HG02970 (cell line): Measurements from ENCODE around the gene THEM4.

ENCODE experiments used
- ATAC-seq: cut with Tn5 transposase; IDR thresholded peaks from one replicate; pipeline ENCODE4 v1.9.1; 2021; ENCODE audit warnings: mild to moderate bottlenecking, moderate library complexity, moderate number of reproducible peaks; ENCODE audit not compliant: unreplicated experiment, low FRiP score

The THEM4 gene

DNA sequence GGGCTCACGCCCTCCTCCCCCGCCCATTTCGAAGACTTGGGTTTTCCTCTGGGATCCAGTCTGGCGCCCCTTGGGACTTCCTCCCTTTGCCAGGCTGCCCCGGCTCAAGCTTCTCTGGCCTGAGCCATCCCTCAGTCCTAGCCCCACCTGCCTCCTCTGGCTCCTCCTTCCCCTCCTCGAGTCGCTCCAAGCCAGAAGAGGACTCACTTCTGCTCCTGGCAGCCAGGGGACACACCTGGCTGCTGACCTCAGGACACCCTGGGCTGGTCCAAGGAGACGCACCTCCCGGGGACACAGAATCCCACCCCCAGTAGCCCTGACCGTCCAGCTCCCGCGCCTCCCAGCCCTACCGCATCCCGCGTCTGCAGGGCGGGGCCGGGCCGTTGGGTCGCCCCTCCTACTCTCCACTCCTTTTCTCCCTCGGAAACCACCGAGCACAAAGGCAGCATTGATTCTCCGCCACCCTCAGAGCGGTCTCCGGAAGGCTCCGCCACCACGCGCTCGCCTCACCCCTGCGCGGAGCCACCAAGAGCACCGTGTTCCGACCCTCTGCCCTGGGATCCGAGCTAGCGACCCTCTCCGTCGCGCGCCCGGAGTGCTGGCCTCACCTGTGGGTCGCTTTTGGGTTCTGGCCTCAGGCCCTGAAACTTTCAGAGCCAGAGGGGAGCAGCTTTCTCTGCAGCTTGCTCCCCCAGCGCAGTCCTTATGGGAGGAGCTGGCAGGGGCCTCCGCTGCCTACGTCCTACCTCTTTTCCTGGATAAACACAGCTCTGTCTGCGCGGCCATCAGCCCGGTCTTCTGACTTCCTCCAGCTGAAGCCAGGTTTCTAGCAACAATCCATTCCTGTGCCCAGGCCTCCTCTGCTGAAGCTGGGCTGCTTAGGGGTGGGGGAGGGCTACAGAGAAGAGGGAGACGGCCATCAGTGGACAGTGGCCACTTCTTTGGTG, 69.6 kb downstream of the THEM4 start, which contains the start of gene C2CD4D:
Gene C2CD4D (minus strand): TSS at position 364 of the 947 bp plus-strand sequence. CDS start 831 bp downstream, outside the sequence.
- ATAC-seq: no peak

DNA sequence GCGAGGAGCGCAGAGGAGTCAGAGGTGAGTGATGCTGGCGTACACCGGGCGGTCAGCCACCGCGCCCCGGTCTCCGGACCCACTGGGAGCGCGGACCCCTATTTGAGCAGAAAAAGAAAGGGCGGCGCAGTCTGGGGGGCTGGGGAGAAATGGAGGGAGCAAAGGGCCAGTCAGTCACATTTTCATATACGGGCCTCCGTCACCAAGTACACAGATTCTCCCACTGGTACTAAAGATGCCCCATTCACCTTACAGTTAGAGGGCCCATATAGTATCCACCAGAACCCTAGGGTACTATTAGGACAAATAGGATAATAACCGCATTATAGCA, 70.3 kb downstream of the THEM4 start:
- ATAC-seq: no peak

DNA sequence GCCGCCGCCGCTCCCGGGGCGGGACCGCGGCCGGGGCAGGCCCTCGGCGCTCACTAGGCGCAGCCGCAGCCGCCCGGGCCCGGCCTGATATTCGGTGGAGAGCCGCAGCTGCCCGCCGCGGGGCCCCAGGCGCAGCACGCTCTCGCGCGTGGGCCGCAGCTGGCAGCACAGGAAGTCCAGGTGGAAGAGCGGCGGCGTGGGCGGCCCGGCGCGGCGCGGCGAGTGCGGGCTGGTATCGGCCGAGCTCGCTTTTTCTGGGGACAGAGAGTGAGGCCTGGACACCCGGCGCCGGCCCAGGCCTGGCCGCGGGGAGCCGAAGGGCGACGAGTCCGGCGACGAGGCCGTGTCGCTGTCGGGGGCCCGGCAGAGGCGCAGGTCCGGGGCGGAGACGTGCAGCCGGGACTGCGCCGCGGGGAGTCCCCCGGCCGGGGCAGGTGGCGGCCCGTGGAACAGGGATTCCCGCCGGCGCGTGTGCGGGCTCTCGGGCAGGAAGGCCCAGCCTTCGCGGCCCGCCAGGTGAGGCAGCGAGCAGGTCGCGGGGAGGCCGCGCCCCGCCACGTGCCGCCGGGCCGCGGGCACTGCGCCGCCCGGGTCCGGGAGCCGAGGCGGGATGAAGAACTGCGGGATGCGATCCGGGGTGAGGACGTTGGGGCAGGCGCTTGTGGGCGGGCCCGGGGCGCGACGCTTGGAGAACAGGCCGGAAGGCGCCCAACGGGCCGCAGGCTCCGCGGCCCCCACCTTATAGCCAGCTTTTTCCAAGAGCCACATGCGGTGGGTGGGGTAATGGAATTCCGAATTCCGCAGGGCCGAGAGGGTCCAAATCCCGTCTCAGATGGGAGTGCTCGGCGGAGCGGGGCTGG, 70.9 kb downstream of the THEM4 start:
- no peak for ATAC-seq

DNA sequence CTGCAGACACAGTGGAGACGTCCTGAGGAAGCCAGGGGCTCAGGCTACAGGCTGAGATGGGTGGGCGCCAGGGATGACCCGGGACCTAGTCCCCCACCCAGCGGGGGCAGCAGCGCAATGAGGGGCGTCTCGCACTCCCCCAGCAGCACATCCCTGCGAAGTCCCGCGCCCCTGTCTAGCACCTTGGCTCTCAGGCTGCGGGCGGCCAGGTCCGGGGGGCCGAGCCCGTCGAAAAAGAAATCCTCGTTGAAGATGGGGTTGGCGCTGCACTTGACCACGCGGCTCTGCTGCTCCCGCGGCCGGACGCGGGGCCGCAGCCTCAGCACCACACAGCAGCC, 71.5 kb downstream of the THEM4 start:
- no peak for ATAC-seq

DNA sequence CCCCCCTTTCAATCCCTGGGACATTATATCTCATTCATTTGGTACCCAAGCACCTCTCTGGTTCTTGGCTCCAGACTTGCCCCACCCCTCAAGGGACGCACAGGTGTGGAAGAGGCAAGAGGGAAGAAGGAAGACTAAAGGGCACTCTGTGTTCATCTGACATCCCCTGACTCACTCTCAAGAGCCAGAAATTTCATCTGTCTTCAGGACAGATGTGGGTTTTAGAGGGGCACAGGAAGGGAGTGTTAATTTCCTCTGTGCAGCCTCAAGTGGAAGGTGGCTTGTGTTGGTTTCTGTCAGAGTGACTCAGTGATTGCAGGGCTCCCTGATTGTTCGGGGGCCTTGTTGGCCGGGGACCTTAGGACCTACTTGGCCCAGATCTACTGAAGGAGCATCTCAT, 72.1 kb downstream of the THEM4 start:
- ATAC-seq: no peak

DNA sequence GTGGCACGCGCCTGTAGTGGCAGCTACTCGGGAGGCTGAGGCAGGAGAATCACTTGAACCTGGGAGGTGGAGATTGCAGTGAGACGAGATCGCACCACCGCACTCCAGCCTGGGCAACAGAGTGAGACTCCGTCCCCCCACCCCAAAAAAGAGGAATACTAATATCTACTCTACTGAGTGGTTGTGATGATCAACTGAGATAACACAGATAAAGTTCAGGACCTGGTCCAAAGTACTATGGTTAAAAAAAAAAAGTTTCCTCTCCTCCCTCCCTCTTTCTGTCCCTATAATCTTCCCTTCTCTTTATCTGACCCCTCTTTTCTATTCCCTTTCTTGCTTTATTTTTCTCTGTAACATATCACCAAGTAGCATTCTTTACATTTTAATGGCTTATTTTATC, 73.7 kb downstream of the THEM4 start:
- ATAC-seq: no peak

DNA sequence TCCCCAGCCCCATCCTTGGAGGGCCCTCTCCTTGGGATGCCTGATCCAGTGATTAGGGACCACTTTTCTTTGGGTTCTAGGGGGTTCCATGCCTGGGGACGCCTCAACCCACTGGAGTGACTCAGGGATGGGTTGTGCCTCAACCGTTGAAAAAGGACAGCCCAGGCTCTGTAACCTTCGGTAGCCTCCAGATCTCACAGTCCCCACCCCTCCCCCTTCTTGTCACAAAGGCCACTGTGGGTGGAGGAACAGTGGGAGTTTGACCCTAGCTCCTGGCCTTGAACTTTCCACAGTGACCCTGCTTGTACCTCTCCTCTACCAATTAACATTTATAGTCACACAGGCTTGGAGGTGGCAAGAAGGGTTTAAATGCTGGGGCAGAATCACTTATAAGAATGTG, 75.1 kb downstream of the THEM4 start:
- no peak for ATAC-seq

DNA sequence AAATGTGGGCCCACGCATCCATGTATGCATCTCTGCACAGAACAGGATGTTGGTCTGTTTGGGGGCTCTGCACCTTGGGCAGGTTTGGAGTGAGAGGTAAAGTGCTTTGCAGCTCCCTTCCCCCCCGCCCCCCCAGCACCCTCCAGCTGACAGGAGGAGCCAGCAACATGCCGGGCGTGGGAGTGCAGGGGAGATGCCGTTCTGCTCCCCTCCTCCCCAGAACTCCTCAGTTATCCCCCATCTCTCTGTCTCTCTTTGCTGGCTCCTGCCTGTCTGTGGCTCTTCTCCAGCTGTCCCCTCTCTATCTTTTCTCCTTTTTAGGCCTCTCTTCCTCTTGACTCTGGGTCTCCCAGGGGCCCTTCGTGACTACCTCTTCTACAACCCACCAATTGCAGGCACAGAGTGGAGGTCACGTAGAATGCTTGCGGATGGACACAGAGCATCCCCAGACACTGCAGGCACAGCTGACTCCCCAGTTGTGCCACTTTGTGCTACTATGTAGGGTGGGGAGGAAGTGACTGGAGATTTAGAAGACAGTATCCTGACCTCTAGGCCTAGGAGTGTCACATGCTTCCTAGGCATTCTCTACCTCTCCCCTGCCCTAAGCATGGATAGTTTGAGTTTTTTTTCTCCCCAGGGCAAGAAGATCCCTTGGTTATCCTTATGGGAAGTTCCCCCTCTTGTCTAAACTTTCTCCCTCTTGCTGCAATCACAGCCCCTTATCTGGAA, 76.0 kb downstream of the THEM4 start:
- no peak for ATAC-seq

DNA sequence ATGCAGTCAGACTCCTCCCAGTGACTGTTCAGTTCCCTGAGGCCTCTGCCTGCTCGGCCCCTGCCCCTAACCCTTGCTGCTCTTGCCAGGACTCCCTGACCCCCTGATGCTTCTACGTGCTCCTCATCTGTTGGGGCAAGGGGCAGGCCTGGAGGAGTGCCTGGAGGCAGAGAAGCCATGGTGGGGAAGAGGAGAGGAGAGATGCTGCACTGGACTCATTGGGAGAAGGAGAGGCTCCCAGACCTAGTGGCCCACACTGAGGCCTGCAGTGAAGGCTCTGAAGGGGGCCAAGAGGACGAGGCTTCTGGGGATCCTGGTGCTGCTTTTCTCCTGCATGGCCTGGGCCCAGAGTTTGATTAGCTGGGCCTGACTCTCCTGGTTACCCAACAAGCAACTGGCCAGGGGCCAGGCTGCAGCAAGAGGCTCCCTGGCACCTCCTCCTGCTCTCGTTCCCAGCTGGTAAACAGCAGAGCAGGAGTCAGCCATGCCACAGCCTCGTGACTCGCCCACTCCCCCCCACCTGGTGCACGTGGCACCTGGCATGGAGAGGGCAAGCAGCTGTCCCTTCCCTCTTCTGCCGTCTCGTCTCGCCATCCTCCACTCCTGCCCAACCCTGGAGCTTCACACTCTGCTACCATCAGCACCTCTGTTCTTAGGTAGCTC, 76.9 kb downstream of the THEM4 start:
- no peak for ATAC-seq

DNA sequence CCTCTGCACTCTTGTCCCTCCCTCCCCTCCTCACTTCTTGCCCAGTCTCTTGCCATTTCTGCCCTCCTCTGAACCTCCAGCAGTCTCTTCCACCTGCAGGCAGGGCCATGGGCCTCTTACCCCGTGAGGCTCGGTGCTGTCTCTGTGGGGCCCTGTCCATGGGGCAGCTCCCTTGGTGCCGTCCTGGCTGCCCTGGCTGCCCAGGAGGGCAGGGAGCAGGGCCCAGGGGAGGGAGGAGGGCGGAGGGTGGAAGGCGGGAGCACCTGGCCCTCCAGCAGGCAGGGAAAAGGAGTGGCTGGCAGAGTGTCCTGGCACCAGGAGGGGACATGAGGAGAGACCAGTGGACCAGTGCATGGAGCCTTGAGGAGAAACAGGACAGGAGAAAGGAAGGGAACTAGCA, 77.7 kb downstream of the THEM4 start, which contains the start of gene RORC:
Gene RORC (minus strand): TSS at position 198 of the 400 bp plus-strand sequence. CDS start 38 bp downstream, at position 160.
- ATAC-seq: no peak

DNA sequence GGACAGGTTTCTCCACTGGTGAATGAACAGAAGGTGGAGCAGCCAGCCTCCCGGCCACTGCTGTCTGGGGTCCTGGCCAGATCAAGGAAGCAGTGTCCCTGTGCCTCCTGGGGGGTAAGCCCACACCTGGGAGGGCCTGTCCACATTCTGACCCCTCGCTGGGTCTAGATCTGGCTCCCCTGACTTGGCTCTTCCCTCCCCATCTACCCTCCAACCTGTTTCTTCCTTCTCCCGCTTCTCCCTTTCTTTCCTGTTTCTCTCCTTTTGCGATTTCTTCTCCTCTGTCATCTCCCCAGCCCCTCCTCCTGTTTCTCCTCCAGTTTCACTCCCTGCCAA, 78.1 kb downstream of the THEM4 start:
- no peak for ATAC-seq

DNA sequence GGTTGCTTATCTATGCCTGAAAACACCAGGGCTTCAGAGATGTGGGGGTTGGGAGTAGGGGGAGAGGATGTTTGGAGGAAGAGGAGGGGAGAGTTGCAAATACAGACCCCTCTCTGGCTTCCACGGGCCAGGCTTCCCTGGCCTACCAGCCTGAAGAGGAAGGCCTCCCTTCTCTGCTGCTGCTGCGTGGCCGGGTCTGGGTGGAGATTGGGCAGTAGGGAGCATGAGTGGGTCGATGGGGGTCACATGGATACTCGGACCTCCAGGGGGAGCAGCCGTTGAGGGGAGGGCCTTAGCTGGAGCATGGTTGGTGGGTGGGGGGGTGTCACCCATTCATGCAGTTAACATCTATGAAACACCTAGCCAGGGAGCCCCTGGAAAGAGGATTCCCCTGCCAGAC, 79.3 kb downstream of the THEM4 start:
- ATAC-seq: no peak

DNA sequence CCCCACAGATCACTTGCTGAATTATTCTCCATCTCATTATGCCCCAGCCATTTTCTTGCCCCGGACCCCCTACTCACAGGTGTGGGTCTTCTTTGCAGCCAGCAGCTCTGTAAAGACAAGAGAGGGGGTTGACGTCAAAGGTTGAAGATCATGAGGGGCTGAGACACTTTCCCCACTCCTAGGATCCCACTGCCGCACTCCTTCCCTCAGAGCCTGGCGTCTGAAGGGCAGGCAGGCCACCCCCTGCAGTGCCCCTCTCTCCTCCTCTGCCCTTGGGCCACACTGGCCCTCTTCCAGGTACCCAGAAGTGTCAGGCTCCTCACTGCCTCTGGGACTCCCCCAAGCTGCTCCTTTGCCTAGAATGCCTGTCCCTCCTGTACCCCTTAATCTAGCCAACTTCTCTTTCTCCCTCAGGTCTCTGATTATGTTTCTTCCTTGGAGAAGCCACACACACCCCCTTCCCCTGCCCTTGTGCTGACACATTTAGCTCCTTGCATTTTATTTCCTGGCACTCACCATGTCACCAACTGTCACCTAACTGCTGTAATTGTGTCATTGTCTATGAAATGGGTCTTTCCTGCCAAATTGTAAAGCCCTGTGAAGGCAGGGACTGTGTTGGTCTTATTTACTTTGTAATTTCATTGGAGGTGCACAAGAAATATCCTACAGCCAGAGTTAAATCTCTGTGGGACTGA, 79.8 kb downstream of the THEM4 start:
- no peak for ATAC-seq

DNA sequence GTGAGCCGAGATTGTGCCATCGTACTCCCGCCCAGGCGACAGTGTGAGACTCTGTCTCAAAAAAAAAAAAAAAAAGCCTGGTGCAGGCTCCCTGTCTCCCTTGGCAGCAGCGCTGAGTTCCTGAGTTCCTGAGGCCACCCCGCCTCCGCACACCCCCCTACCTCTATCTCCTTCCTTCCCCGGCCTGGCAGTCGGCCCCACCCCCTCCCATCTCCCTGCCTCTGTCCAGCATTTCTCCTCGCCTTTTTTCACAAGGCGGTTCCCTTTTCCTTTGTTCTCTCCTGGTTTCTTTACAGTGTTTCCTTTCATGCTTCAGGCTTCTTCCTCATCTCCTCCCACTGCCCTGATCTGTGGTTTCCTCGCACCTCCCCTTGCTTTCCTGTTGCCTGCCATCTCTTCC, 80.4 kb downstream of the THEM4 start:
- ATAC-seq: no peak

DNA sequence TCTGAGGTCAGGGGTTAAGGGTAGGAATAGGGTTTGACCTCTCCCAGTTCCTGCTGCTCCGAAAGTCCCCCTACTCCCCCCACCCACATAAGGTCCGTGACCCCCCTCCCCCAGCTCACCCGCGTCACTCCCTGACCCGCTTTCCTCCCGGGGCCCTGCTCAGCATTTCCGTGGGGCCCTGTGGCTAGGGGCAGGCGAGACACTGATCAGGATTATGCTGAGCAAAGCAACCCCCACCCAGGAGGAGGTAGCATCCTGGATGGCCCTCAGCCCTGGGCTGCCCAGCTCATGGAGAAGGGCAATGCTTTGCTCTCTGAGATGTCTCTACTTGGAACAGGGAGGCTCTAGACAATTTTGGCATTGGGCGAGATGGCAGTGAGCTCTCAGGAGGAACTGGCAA, 81.5 kb downstream of the THEM4 start:
- ATAC-seq: no peak

DNA sequence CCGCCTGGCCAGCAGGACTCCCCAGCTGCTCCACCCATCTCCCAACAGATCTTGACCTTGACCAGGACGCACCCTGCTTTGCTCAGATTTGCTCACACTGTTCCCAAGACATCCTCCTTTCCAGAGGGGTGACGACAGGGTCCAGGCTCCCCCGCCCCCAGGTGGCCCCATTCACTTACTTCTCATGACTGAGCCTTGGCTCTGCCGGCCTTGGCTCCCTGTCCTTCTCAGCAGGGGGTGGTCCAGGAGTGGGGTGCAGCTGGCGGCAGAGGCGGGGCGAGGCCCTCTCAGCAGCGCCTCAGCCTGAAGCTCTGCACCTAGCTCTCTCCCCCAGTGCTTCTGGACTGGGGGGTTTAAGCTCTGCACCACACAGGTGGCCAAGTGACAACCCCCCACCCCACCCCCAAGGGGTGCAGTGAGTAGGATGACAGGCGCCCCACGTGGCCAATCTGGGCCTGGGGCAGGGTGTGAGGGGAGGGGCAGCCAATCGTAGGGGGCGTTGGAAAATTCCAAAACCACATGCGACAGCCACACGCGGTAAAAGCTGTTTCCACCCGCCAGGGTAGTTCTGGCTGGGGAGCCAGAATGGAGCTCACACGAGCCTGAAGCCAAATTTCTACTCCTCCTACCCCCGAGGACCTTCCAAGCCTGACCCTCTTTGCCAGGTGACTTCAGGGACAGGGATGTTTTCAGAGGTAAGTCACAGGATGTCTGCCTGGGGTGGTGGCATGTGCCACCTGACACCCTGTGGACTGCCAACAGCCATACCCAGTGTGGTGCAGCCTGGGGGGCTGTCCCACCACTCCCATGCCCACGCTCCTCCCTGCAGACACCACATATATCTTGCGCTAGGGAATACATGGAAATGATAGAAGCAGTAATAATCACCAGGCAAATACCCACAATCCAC, 83.3 kb downstream of the THEM4 start:
- ATAC-seq: no peak

DNA sequence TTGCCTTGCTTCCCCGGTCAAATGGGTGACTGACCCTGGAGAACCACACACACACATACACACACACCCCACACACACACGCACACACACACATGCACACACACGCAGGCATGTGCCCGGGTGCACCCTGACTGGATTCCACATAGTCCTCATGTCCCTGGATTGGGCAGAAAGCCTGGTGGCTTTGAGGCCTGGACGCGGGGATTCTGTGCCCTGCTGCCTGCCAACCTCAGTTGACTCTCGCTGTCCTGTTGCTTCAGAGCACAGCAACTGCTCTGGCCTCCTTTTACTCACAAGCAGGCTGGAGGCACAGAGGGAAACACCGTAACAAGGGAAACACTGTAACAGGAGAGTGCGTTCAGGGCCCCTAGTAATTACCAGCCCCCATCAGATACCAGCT, 84.1 kb downstream of the THEM4 start:
- no peak for ATAC-seq
